ENCODE measurements around the gene TCF25.

Gene TCF25

GRCh38 chr16:89880477-89881367 is 7.3 kb downstream of the TCF25 start:
- no peak for DNase-seq (ENCODE audit: low read depth)

- DNase-seq (ENCODE audit: low read depth) = no peak
Observed at GRCh38 chr16:89881368-89881730, 8.0 kb downstream of the TCF25 start.

- no peak for DNase-seq (ENCODE audit: low read depth)
Observed at GRCh38 chr16:89883346-89884040, 10.1 kb downstream of the TCF25 start.

- DNase-seq (ENCODE audit: low read depth) = no peak
Observed at GRCh38 chr16:89884041-89884421, 10.6 kb downstream of the TCF25 start.

GRCh38 chr16:89887243-89887642 is 13.9 kb downstream of the TCF25 start:
- DNase-seq (ENCODE audit: low read depth) = no peak

GRCh38 chr16:89890200-89890599 is 16.8 kb downstream of the TCF25 start:
- DNase-seq (ENCODE audit: low read depth) = no peak

GRCh38 chr16:89890886-89891657 is 17.7 kb downstream of the TCF25 start:
- no peak for DNase-seq (ENCODE audit: low read depth)

GRCh38 chr16:89892055-89892630 is 18.8 kb downstream of the TCF25 start:
- no peak for DNase-seq (ENCODE audit: low read depth)

GRCh38 chr16:89892635-89893034 is 19.2 kb downstream of the TCF25 start:
- no peak for DNase-seq (ENCODE audit: low read depth)

GRCh38 chr16:89893642-89894548 is 20.5 kb downstream of the TCF25 start:
- no peak for DNase-seq (ENCODE audit: low read depth)

- no peak for DNase-seq (ENCODE audit: low read depth)
Observed at GRCh38 chr16:89895482-89896250, 22.3 kb downstream of the TCF25 start.

GRCh38 chr16:89897204-89897603 is 23.8 kb downstream of the TCF25 start:
- DNase-seq (ENCODE audit: low read depth) = no peak

GRCh38 chr16:89898201-89898967 is 25.0 kb downstream of the TCF25 start:
- DNase-seq (ENCODE audit: low read depth) = no peak

GRCh38 chr16:89899879-89900481 is 26.6 kb downstream of the TCF25 start:
- DNase-seq (ENCODE audit: low read depth) = no peak

- no peak for DNase-seq (ENCODE audit: low read depth)
Observed at GRCh38 chr16:89900885-89901284, 27.5 kb downstream of the TCF25 start.

- no peak for DNase-seq (ENCODE audit: low read depth)
Observed at GRCh38 chr16:89902980-89903379, 29.6 kb downstream of the TCF25 start.

- no peak for DNase-seq (ENCODE audit: low read depth)
Observed at GRCh38 chr16:89903908-89904515, 30.6 kb downstream of the TCF25 start.

- DNase-seq (ENCODE audit: low read depth) = no peak
Observed at GRCh38 chr16:89904606-89905510, 31.5 kb downstream of the TCF25 start.

Measured in activated T-cell treated with anti-CD3 and anti-CD28 coated beads for 1 hour (primary cell).